K562 (cell line): ENCODE data around the gene OR52B6. TPM values are rescaled to one million over a fixed set of nuclear protein-coding genes. Genes with fewer than 3 reads are reported as not detected.
A peak's percentile ranks its signal among the peaks of the same experiment; 100 is the strongest.

Experiments
- ATAC-seq: fragments of 200-7000 bp; cut with Tn5 transposase; 3 replicates; pipeline ENCODE4 v1.9.1; 2020; ENCODE audit warnings: moderate library complexity
- BruUV-seq: library from RNA; stranded (reverse); fragments of 400-500 nt; replicated peaks from 2 replicates; lab custom pipeline; 2021; lab: Mats Ljungman, UMichigan
- CTCF ChIA-PET: fragments of 300-600 bp; formaldehyde crosslinking; extraction: SDS; loops from one replicate; lab custom pipeline; 2021; ENCODE audit warnings: low intra/inter-chr PET ratio; lab: Yijun Ruan, JAX
- POLR2A ChIA-PET: fragments of 300-600, 350-650 bp; sonication (Branson Sonifier 250); formaldehyde crosslinking; extraction: SDS; loops from one replicate; lab custom pipeline; 2021; ENCODE audit warnings: antibody characterized with exemption, inconsistent platforms; lab: Yijun Ruan, JAX
- DNase-seq, 4 experiments: peaks; one replicate each; pipeline versions ENCODE4 v3.0.0 to v3.0.0-alpha.2; 2011 to 2018; ENCODE audit warnings: low spot score in 3 of 4, mixed read lengths in 3 of 4; ENCODE audit errors: extremely low read depth in 1 of 4
- FAIRE-seq: peaks from 2 replicates; lab custom pipeline; 2011; peaks lifted over from hg19 to GRCh38; lab: Jason Lieb, UNC
- H2AFZ ChIP-seq: 2 replicates; pipeline ENCODE4 v1.6.0; 2011; ENCODE audit warnings: low read depth, low read length, control low read depth, inconsistent platforms
- H3K27ac ChIP-seq: fragments of 200-600 bp; 3 replicates; pipeline ENCODE4 v1.8.0; 2011; ENCODE audit warnings: low read depth, mild to moderate bottlenecking, control low read depth, inconsistent platforms, low read length, moderate library complexity, mixed read lengths; ENCODE audit errors: extremely low read depth
- H3K27me3 ChIP-seq, 2 experiments: fragments of 300-600 bp in 1 of 2; 2 replicates in 1 of 2; 3 replicates in 1 of 2; pipeline versions ENCODE4 v1.6.0 to v1.8.0; 2011; ENCODE audit warnings: inconsistent platforms in 2 of 2, low read length in 2 of 2, mild to moderate bottlenecking in 1 of 2, mixed read lengths in 1 of 2, moderate library complexity in 1 of 2; ENCODE audit not compliant: control insufficient read depth in 2 of 2, insufficient read depth in 2 of 2
- H3K36me3 ChIP-seq: fragments of 300-600 bp; 3 replicates; pipeline ENCODE4 v1.8.0; 2011; ENCODE audit warnings: mild to moderate bottlenecking, low read length, inconsistent platforms; ENCODE audit not compliant: control insufficient read depth, insufficient read depth
- H3K4me1 ChIP-seq, 2 experiments: fragments of 200-600 bp in 1 of 2; replicated peaks in 1 of 2; 2 replicates in 1 of 2; 3 replicates in 1 of 2; pipeline versions ENCODE4 v1.5.1 to v1.8.0; 2011; ENCODE audit warnings: inconsistent platforms in 2 of 2, low read length in 2 of 2, mild to moderate bottlenecking in 1 of 2, mixed read lengths in 1 of 2, moderate library complexity in 1 of 2; ENCODE audit not compliant: control insufficient read depth in 2 of 2, insufficient read depth in 2 of 2
- H3K4me2 ChIP-seq: 2 replicates; pipeline ENCODE4 v1.6.1; 2011; ENCODE audit warnings: low read length, control low read depth, inconsistent platforms, mixed read lengths; ENCODE audit not compliant: insufficient read depth
- H3K4me3 ChIP-seq: fragments of 200-600 bp; sonication (generic), shearing (Covaris generic); 2 replicates; pipeline ENCODE4 v1.5.1; 2016; ENCODE audit warnings: control low read depth, inconsistent platforms
- H3K79me2 ChIP-seq: fragments of 200-600 bp; 3 replicates; pipeline ENCODE4 v1.8.0; 2011; ENCODE audit warnings: low read length, inconsistent platforms; ENCODE audit not compliant: control insufficient read depth, insufficient read depth
- H3K9ac ChIP-seq, 2 experiments: 2 replicates each; pipeline versions ENCODE4 v1.6.0 to v1.6.1; 2011; ENCODE audit warnings: low read depth in 2 of 2, low read length in 2 of 2, control low read depth in 1 of 2, inconsistent platforms in 1 of 2, mild to moderate bottlenecking in 1 of 2, mixed read lengths in 1 of 2; ENCODE audit not compliant: insufficient read depth in 1 of 2
- H3K9me1 ChIP-seq: one replicate; pipeline ENCODE4 v1.6.0; 2011; ENCODE audit warnings: inconsistent platforms, mild to moderate bottlenecking, low read length, moderate library complexity; ENCODE audit not compliant: control insufficient read depth, insufficient read depth
- H3K9me3 ChIP-seq: replicated peaks from 2 replicates; pipeline ENCODE4 v1.5.1; 2011; ENCODE audit warnings: low read depth, low read length, inconsistent platforms; ENCODE audit not compliant: control insufficient read depth, insufficient read depth
- H4K20me1 ChIP-seq: replicated peaks from 2 replicates; pipeline ENCODE4 v1.6.1; 2011; ENCODE audit warnings: low read length, inconsistent platforms, mixed read lengths; ENCODE audit not compliant: control insufficient read depth, insufficient read depth
- ARID3A ChIP-seq: IDR thresholded peaks from 2 replicates; pipeline ENCODE4 v1.6.1; 2012; ENCODE audit warnings: low read depth, low read length, improper control_type of control experiment, borderline replicate concordance
- CBFA2T3 ChIP-seq: fragments of 450-650 bp; IDR thresholded peaks from 2 replicates; pipeline ENCODE4 v1.6.1; 2017
- DPF2 ChIP-seq: fragments of 450-650 bp; IDR thresholded peaks from 2 replicates; pipeline ENCODE4 v1.6.1; 2016
- FOXA3 ChIP-seq, 2 experiments: fragments of 450-650 bp in 1 of 2; sonication (generic) in 1 of 2; formaldehyde crosslinking; IDR thresholded peaks in 1 of 2; conservative IDR thresholded peaks in 1 of 2; 2 replicates each; pipeline versions ENCODE4 v1.4.0 to v1.8.0; 2020 to 2022; ENCODE audit warnings: mild to moderate bottlenecking in 2 of 2, missing genetic modification reagents in 1 of 2
- HDAC3 ChIP-seq: fragments of 450-650 bp; IDR thresholded peaks from 2 replicates; pipeline ENCODE4 v1.6.1; 2018; ENCODE audit warnings: borderline replicate concordance, mild to moderate bottlenecking, moderate library complexity; ENCODE audit not compliant: partially characterized antibody
- MTA2 ChIP-seq: fragments of 450-650 bp; IDR thresholded peaks from 2 replicates; pipeline ENCODE4 v1.6.1; 2016; ENCODE audit warnings: low read depth
- POLR2B ChIP-seq: fragments of 450-650 bp; IDR thresholded peaks from 2 replicates; pipeline ENCODE4 v1.6.1; 2018; ENCODE audit warnings: low read depth; ENCODE audit not compliant: partially characterized antibody
- RBBP5 ChIP-seq: fragments of 200-600 bp; sonication (generic); IDR thresholded peaks from 2 replicates; pipeline ENCODE4 v1.6.1; 2012; ENCODE audit warnings: borderline replicate concordance, mild to moderate bottlenecking, low read length, control low read depth, inconsistent platforms; ENCODE audit not compliant: insufficient read depth, poor library complexity, severe bottlenecking
- RUNX1 ChIP-seq: sonication (generic); IDR thresholded peaks from 2 replicates; pipeline ENCODE4 v1.6.1; 2016; ENCODE audit warnings: antibody characterized with exemption, low read depth
- TAL1 ChIP-seq: fragments of 450-650 bp; IDR thresholded peaks from 2 replicates; pipeline ENCODE4 v1.6.1; 2016; ENCODE audit warnings: mild to moderate bottlenecking
- WGBS: fragments of 100-300 bp; shearing (Covaris generic); methylation state at CpG from one replicate; pipeline ENCODE4 v1.1.6; 2016; ENCODE audit warnings: low coverage, mixed read lengths; ENCODE audit not compliant: insufficient coverage; ENCODE audit errors: missing lambda C conversion rate; 5-methylcytosine and 5-hydroxymethylcytosine counted together
- in situ Hi-C: fragments of 300-500 bp; cut with MboI; formaldehyde crosslinking; loops from 4 replicates; pipeline ENCODE4 v1.15.0; 2018; ENCODE audit warnings: inconsistent platforms, mixed read lengths
- intact Hi-C: fragments of 100-400 bp; cut with micrococcal nuclease; formaldehyde crosslinking; loops from 2 replicates; pipeline ENCODE4 v1.14.2; 2022
- polyA plus RNA-seq, 8 experiments: library from polyadenylated mRNA; depleted of rRNA in 4 of 8; stranded (reverse) in 5 of 8; unstranded in 3 of 8; fragments of >200 nt; fragmentation: Nextera tagmentation in 2 of 8; fragmentation: Illumina TruSeq in 1 of 8; extraction: Ambion mirVana in 2 of 8; extraction: Trizol in 1 of 8; gene quantifications; 2 replicates each; pipeline versions ENCODE4 v1.2.1 to v1.2.3, GENCODE V29; 2011 to 2014; ENCODE audit warnings: inconsistent platforms in 1 of 8, missing spikeins in 1 of 8
- total RNA-seq, 7 experiments: library from RNA; depleted of rRNA in 6 of 7; stranded (reverse); fragments of >200 nt in 6 of 7; fragmentation: Illumina TruSeq in 2 of 7; extraction: Trizol in 2 of 7; gene quantifications; 2 replicates each; pipeline versions ENCODE4 v1.2.1 to v1.2.3, GENCODE V29; 2011 to 2021; ENCODE audit warnings: low replicate concordance in 1 of 7
- TF ChIP-seq, protein P1 (sequence below), 2 experiments: fragments of 450-650 bp; conservative IDR thresholded peaks; 2 replicates each; pipeline ENCODE4 v1.6.1; 2017; ENCODE audit warnings: mild to moderate bottlenecking in 2 of 2, moderate library complexity in 2 of 2
- TF ChIP-seq, protein P2 (sequence below): sonication (generic); IDR thresholded peaks from 2 replicates; pipeline ENCODE4 v1.6.1; 2016
- TF ChIP-seq, protein P3 (sequence below): fragments of 250-450 bp; sonication (Bioruptor Pico); IDR thresholded peaks from 2 replicates; pipeline ENCODE4 v1.5.0; 2020; ENCODE audit warnings: mild to moderate bottlenecking

The OR52B6 gene
- total and polyA plus RNA-seq, 9 of the 15 experiments (the other 6 are each of a cell fraction or from before 2014, with no cell fraction given), result not detected

GRCh38 chr11:5531053-5531831 is 49.4 kb upstream of the OR52B6 start:
- in situ Hi-C loops (no loop called here), intact Hi-C loops (no loop called here)
- DNase-seq (peak; percentile 25 to 60 (median 44)), ATAC-seq (peak; percentile 85), FAIRE-seq (peak; percentile 55)
- peak overlapping the region; percentile 80 for H2AFZ ChIP-seq
- no peak overlapping the region for H3K4me3 ChIP-seq
- no peaks in the 10 kb centered on the region for H3K36me3 ChIP-seq
- no TSS peak for BruUV-seq
- H3K4me2 ChIP-seq, result peak overlapping the region; percentile 56
- H3K27ac ChIP-seq, result peak overlapping the region; percentile 60
- peaks cover 0 to 37% of the 10 kb centered on the region in 2 experiments; a peak in 4 of 5 replicates for H3K4me1 ChIP-seq
- H3K9me3 ChIP-seq, result no peaks in the 10 kb centered on the region
- ChIA-PET POLR2A (interaction anchor here (0.6 to 2.4 kb wide), 12 partner anchors 12 to 398 kb away, joined by 3 to 11 read pairs (median 4); partner anchors contain the start of gene UBQLNL), CTCF (no interaction called here)
- no peaks in the 10 kb centered on the region for H4K20me1 ChIP-seq
- H3K9ac ChIP-seq, result peak overlapping the region; percentile 52 to 53; a peak in 3 of 4 replicates
- no peaks in the 10 kb centered on the region for H3K9me1 ChIP-seq
- H3K79me2 ChIP-seq, result no peaks in the 10 kb centered on the region
- peaks cover 0 to 7% of the 10 kb centered on the region in 2 experiments; a peak in 1 of 5 replicates for H3K27me3 ChIP-seq
- WGBS, result 17% methylated on average over 2 of the region's 2 CpGs
- TF ChIP-seq HDAC3 (peak; percentile 33), RBBP5 (peak; percentile 25), ARID3A (no peak), RUNX1 (no peak), POLR2B (no peak), MTA2 (peak; percentile 64), DPF2 (peak; percentile 77), CBFA2T3 (peak; percentile 73), TAL1 (peak; percentile 76), FOXA3 (CRISPR knock-in tag; conservative IDR thresholded peaks at IDR 0.05 in 1 of 2, IDR thresholded peaks at IDR 0.05 in 1 of 2) (no peak)
- TF ChIP-seq, protein P1, sequence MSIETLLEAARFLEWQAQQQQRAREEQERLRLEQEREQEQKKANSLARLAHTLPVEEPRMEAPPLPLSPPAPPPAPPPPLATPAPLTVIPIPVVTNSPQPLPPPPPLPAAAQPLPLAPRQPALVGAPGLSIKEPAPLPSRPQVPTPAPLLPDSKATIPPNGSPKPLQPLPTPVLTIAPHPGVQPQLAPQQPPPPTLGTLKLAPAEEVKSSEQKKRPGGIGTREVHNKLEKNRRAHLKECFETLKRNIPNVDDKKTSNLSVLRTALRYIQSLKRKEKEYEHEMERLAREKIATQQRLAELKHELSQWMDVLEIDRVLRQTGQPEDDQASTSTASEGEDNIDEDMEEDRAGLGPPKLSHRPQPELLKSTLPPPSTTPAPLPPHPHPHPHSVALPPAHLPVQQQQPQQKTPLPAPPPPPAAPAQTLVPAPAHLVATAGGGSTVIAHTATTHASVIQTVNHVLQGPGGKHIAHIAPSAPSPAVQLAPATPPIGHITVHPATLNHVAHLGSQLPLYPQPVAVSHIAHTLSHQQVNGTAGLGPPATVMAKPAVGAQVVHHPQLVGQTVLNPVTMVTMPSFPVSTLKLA (conservative IDR thresholded peaks at IDR 0.05), result peak in 1 of 2 experiments; percentile 40; a peak in 1 of 4 replicates
- TF ChIP-seq, protein P2, sequence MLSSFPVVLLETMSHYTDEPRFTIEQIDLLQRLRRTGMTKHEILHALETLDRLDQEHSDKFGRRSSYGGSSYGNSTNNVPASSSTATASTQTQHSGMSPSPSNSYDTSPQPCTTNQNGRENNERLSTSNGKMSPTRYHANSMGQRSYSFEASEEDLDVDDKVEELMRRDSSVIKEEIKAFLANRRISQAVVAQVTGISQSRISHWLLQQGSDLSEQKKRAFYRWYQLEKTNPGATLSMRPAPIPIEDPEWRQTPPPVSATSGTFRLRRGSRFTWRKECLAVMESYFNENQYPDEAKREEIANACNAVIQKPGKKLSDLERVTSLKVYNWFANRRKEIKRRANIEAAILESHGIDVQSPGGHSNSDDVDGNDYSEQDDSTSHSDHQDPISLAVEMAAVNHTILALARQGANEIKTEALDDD, result peak; percentile 22; the same call in 1 of the 2 replicates
- TF ChIP-seq, protein P3, sequence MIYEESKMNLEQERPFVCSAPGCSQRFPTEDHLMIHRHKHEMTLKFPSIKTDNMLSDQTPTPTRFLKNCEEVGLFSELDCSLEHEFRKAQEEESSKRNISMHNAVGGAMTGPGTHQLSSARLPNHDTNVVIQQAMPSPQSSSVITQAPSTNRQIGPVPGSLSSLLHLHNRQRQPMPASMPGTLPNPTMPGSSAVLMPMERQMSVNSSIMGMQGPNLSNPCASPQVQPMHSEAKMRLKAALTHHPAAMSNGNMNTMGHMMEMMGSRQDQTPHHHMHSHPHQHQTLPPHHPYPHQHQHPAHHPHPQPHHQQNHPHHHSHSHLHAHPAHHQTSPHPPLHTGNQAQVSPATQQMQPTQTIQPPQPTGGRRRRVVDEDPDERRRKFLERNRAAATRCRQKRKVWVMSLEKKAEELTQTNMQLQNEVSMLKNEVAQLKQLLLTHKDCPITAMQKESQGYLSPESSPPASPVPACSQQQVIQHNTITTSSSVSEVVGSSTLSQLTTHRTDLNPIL (CRISPR knock-in tag), result no peak
